ENCODE measurements around the gene XPO6. TPM values are rescaled to one million over a fixed set of nuclear protein-coding genes. Genes with fewer than 3 reads are reported as not detected.

XPO6 gene
- total and polyA plus RNA-seq, 2 of the 13 experiments (the other 11 are each of a cell fraction or from before 2014, with no cell fraction given) = 109 to 129 TPM

- TF ChIP-seq ZBTB37 (CRISPR knock-in tag; IDR thresholded peaks at IDR 0.05) (no peak), MTF2 (CRISPR knock-in tag; IDR thresholded peaks at IDR 0.05; ENCODE audit: borderline replicate concordance) (no peak), POLR2G (IDR thresholded peaks at IDR 0.05; ENCODE audit: low read depth, low read length) (no peak), ZNF775 (CRISPR knock-in tag; IDR thresholded peaks at IDR 0.05; ENCODE audit: borderline replicate concordance) (no peak), HNRNPL (IDR thresholded peaks at IDR 0.05; ENCODE audit: low read depth, low read length) (no peak), TERF1 (CRISPR knock-in tag; IDR thresholded peaks at IDR 0.05) (no peak), ZNF713 (CRISPR knock-in tag; IDR thresholded peaks at IDR 0.05) (no peak), TEAD3 (CRISPR knock-in tag; optimal IDR thresholded peaks at IDR 0.05; ENCODE audit: borderline replicate concordance) (no peak)
Observed at GRCh38 chr16:28104404-28104803, 107.4 kb downstream of the XPO6 start (continued).

GRCh38 chr16:28103516-28104170, 108.1 kb downstream of the XPO6 start:
- WGBS (ENCODE audit: low lambda C conversion rate) = 98% methylated on average over 13 of the region's 14 CpGs
- in situ Hi-C loops (cut with HindIII; ENCODE audit: extremely low pct_ligation_motif_present, low pct_unique_long_range_greater_than_20kb) (no loop called here), intact Hi-C loops (cut with micrococcal nuclease; ENCODE audit: unreplicated experiment) (no loop called here)
- TF ChIP-seq ZSCAN20 (CRISPR knock-in tag; IDR thresholded peaks at IDR 0.05; ENCODE audit: borderline replicate concordance) (no peak), ARHGAP35 (CRISPR knock-in tag; IDR thresholded peaks at IDR 0.05; ENCODE audit: borderline replicate concordance) (no peak), ZNF775 (CRISPR knock-in tag; IDR thresholded peaks at IDR 0.05; ENCODE audit: borderline replicate concordance) (no peak), ZMYM4 (CRISPR knock-in tag; IDR thresholded peaks at IDR 0.05) (no peak), MAFG (CRISPR knock-in tag; IDR thresholded peaks at IDR 0.05) (no peak), ZSCAN29 (CRISPR knock-in tag; conservative IDR thresholded peaks at IDR 0.05) (no peak), TOPORS (CRISPR knock-in tag; IDR thresholded peaks at IDR 0.05) (no peak), ZBTB3 (CRISPR knock-in tag; IDR thresholded peaks at IDR 0.05; ENCODE audit: borderline replicate concordance, low read depth) (no peak), PBX3 (CRISPR knock-in tag; IDR thresholded peaks at IDR 0.05; ENCODE audit: borderline replicate concordance) (no peak), EZH2 (conservative IDR thresholded peaks at IDR 0.05; ENCODE audit: low read depth, low read length) (no peak), MIER3 (CRISPR knock-in tag; IDR thresholded peaks at IDR 0.05; ENCODE audit: borderline replicate concordance) (no peak), ADNP (CRISPR knock-in tag; IDR thresholded peaks at IDR 0.05) (no peak), ZNF720 (CRISPR knock-in tag; IDR thresholded peaks at IDR 0.05) (no peak), RFXANK (CRISPR knock-in tag; IDR thresholded peaks at IDR 0.05) (no peak)

More at GRCh38 chr16:28103516-28104170, 108.1 kb downstream of the XPO6 start:
- H3K27ac ChIP-seq (ENCODE audit: extremely low read length, insufficient read depth, low read length) = no peak overlapping the region
- H3K79me2 ChIP-seq (ENCODE audit: insufficient read depth, low read length) = no peaks in the 10 kb centered on the region
- no peak overlapping the region for H3K9ac ChIP-seq (ENCODE audit: insufficient read depth, low read depth, low read length)
- BruUV-seq (replicated peaks) = no TSS peak
- ChIA-PET POLR2A (no interaction called here), CTCF (ENCODE audit: low intra/inter-chr PET ratio, low total read pairs) (no interaction called here)
- H3K4me1 ChIP-seq (ENCODE audit: insufficient read depth, low read length) = no peaks in the 10 kb centered on the region
- FAIRE-seq (no peak), ATAC-seq (no peak), DNase-seq (ENCODE audit: low spot score) (no peak)
- no peak overlapping the region for H3K4me2 ChIP-seq (ENCODE audit: low read depth, low read length)
- no peaks in the 10 kb centered on the region for H3K27me3 ChIP-seq (ENCODE audit: control insufficient read depth in 1 of 2, insufficient read depth in 2 of 2, low read length in 2 of 2)
- H2AFZ ChIP-seq (ENCODE audit: low read length) = no peak overlapping the region
- H4K20me1 ChIP-seq (ENCODE audit: insufficient read depth, low read length) = peaks cover 3% of the 10 kb centered on the region; the same call in 1 of the 2 replicates
- H3K4me3 ChIP-seq (replicated peaks in 1 of 3; ENCODE audit: insufficient read depth in 1 of 3, low read depth in 2 of 3, low read length in 3 of 3) = no peak overlapping the region
- peaks cover 71 to 98% of the 10 kb centered on the region in 2 experiments for H3K36me3 ChIP-seq (replicated peaks in 1 of 2; ENCODE audit: control insufficient read depth in 1 of 2, insufficient read depth in 2 of 2, low read length in 2 of 2)
- H3K9me3 ChIP-seq (ENCODE audit: low read length) = no peaks in the 10 kb centered on the region
